Glomerular endothelial cell (primary cell): Measurements from ENCODE around the gene ATR. TPM values are rescaled to one million over a fixed set of nuclear protein-coding genes. Genes with fewer than 3 reads are reported as not detected.
"Not testable (repeated sequence)": the region's sequence is repeated elsewhere in the genome, so short reads cannot be mapped to it uniquely, and the experiment has no call there.

Experiments
- DNase-seq: peaks from one replicate; pipeline ENCODE4 v3.0.0-alpha.2; 2011; ENCODE audit warnings: low read depth, low spot score; ENCODE audit errors: extremely low read depth
- total RNA-seq: library from RNA; depleted of rRNA; stranded (reverse); fragments of >200 nt; gene quantifications from 2 replicates; pipeline ENCODE4 v1.2.3, GENCODE V29; 2015

The ATR gene
- total RNA-seq, 1 donor from 2014 or later, result 19.5 TPM

GRCh38 chr3:142595581-142595950 lies 17.0 kb upstream of the ATR start:
- DNase-seq, result no peak

- DNase-seq, result no peak
These were observed 16.6 kb upstream of the ATR start for GRCh38 chr3:142595141-142595540.

GRCh38 chr3:142592268-142592667 lies 13.7 kb upstream of the ATR start:
- DNase-seq, result not testable (repeated sequence)

- DNase-seq, result no peak
These were observed 10.2 kb upstream of the ATR start for GRCh38 chr3:142588703-142589102.

- DNase-seq, result no peak
These were observed 8.4 kb upstream of the ATR start for GRCh38 chr3:142586803-142587406.

- DNase-seq, result not testable (repeated sequence)
These were observed 2.5 kb upstream of the ATR start for GRCh38 chr3:142581070-142581469.

- no peak for DNase-seq
These were observed 1.5 kb upstream of the ATR start for GRCh38 chr3:142580061-142580423.

GRCh38 chr3:142577696-142578328 lies 721 bp downstream of the ATR start:
- DNase-seq, result no peak

- DNase-seq, result no peak
These were observed 1.7 kb downstream of the ATR start for GRCh38 chr3:142576792-142577191.

- DNase-seq, result no peak
These were observed 3.9 kb downstream of the ATR start for GRCh38 chr3:142574665-142575064.

- DNase-seq, result not testable (repeated sequence)
These were observed 4.3 kb downstream of the ATR start for GRCh38 chr3:142574223-142574622.

- not testable (repeated sequence) for DNase-seq
These were observed 9.1 kb downstream of the ATR start for GRCh38 chr3:142569422-142569821.

- DNase-seq, result no peak
These were observed 10.0 kb downstream of the ATR start for GRCh38 chr3:142568393-142569017.

GRCh38 chr3:142566096-142566495 lies 12.4 kb downstream of the ATR start:
- DNase-seq, result no peak

- DNase-seq, result no peak
These were observed 15.0 kb downstream of the ATR start for GRCh38 chr3:142563496-142563997.

GRCh38 chr3:142560118-142560517 lies 18.4 kb downstream of the ATR start:
- no peak for DNase-seq

GRCh38 chr3:142553741-142554140 lies 24.8 kb downstream of the ATR start:
- DNase-seq, result no peak

- DNase-seq, result not testable (repeated sequence)
These were observed 26.0 kb downstream of the ATR start for GRCh38 chr3:142552579-142552978.

GRCh38 chr3:142549986-142550385 lies 28.5 kb downstream of the ATR start:
- DNase-seq, result no peak

- DNase-seq, result no peak
These were observed 35.2 kb downstream of the ATR start for GRCh38 chr3:142543307-142543706.

- no peak for DNase-seq
These were observed 36.5 kb downstream of the ATR start for GRCh38 chr3:142542054-142542453.

GRCh38 chr3:142536519-142536918 lies 42.0 kb downstream of the ATR start:
- no peak for DNase-seq
